AG04450 (cell line): ENCODE data around the gene CHCHD3. TPM values are rescaled to one million over a fixed set of nuclear protein-coding genes. Genes with fewer than 3 reads are reported as not detected.

Experiments used
- CTCF ChIA-PET: fragments of 300-600, 350-600 bp; formaldehyde crosslinking; extraction: SDS; loops from one replicate; lab custom pipeline; 2022; ENCODE audit warnings: antibody characterized with exemption, inconsistent platforms; lab: Charles Lee
- POLR2A ChIA-PET: fragments of 350-600 bp; formaldehyde crosslinking; extraction: SDS; loops from one replicate; lab custom pipeline; 2021; ENCODE audit warnings: antibody characterized with exemption, inconsistent platforms; lab: Yijun Ruan, JAX
- DNase-seq: peaks from one replicate; pipeline ENCODE4 v3.0.0-alpha.2; 2011; ENCODE audit warnings: low read depth, low spot score
- H3K27ac ChIP-seq: one replicate; pipeline ENCODE4 v1.5.1; 2012; ENCODE audit warnings: low read depth, low read length, control low read depth
- H3K27me3 ChIP-seq: one replicate; pipeline ENCODE4 v1.6.0; 2012; ENCODE audit warnings: low read length; ENCODE audit not compliant: control insufficient read depth, insufficient read depth
- H3K4me3 ChIP-seq: 2 replicates; pipeline ENCODE4 v1.5.1; 2011; ENCODE audit warnings: mild to moderate bottlenecking, low read depth, low read length, control low read depth
- H3K9me3 ChIP-seq: 2 replicates; pipeline ENCODE4 v1.5.1; 2012; ENCODE audit warnings: low read length; ENCODE audit not compliant: control insufficient read depth, insufficient read depth
- CTCF ChIP-seq: IDR thresholded peaks from 2 replicates; pipeline ENCODE4 v1.5.1; 2011; ENCODE audit warnings: low read depth, low read length, control low read depth, inconsistent platforms
- polyA plus RNA-seq: library from polyadenylated mRNA; depleted of rRNA; stranded (reverse); fragments of >200 nt; gene quantifications from 2 replicates; pipeline ENCODE4 v1.2.3, GENCODE V29; 2011

The CHCHD3 gene
- polyA plus RNA-seq, 1 experiment = 77.8 TPM

- ChIA-PET CTCF (interaction anchor here (1.3 kb wide), 1 partner anchor 358 kb away, joined by 3 read pairs; no protein-coding TSS in a partner anchor), POLR2A (no interaction called here)
- no peak for TF ChIP-seq CTCF
- no peaks in the 10 kb centered on the region for H3K27me3 ChIP-seq
- no peak for DNase-seq
- H3K9me3 ChIP-seq = no peaks in the 10 kb centered on the region
- no peak overlapping the region for H3K27ac ChIP-seq
- no peak overlapping the region for H3K4me3 ChIP-seq
These were observed 5.7 kb downstream of the CHCHD3 start for GRCh38 chr7:133076142-133076541.

GRCh38 chr7:133071506-133071905 is 10.4 kb downstream of the CHCHD3 start:
- no peak for DNase-seq
- no peak overlapping the region for H3K27ac ChIP-seq
- TF ChIP-seq CTCF = no peak
- CTCF ChIA-PET = no interaction called here
- no peaks in the 10 kb centered on the region for H3K9me3 ChIP-seq
- POLR2A ChIA-PET = no interaction called here
- H3K27me3 ChIP-seq = no peaks in the 10 kb centered on the region
- H3K4me3 ChIP-seq = no peak overlapping the region

GRCh38 chr7:133070562-133070961 is 11.3 kb downstream of the CHCHD3 start:
- Histone ChIP-seq H3K27ac (no peak overlapping the region), H3K27me3 (no peaks in the 10 kb centered on the region), H3K4me3 (no peak overlapping the region), H3K9me3 (no peaks in the 10 kb centered on the region)
- TF ChIP-seq CTCF = no peak
- POLR2A ChIA-PET = no interaction called here
- no peak for DNase-seq
- CTCF ChIA-PET = no interaction called here

GRCh38 chr7:133065301-133065700 is 16.6 kb downstream of the CHCHD3 start:
- no peak for TF ChIP-seq CTCF
- Histone ChIP-seq H3K4me3 (no peak overlapping the region), H3K27ac (no peak overlapping the region), H3K9me3 (no peaks in the 10 kb centered on the region), H3K27me3 (no peaks in the 10 kb centered on the region)
- CTCF ChIA-PET = no interaction called here
- no peak for DNase-seq
- POLR2A ChIA-PET = no interaction called here

GRCh38 chr7:133064082-133064820 is 17.6 kb downstream of the CHCHD3 start:
- POLR2A ChIA-PET = no interaction called here
- TF ChIP-seq CTCF = no peak
- Histone ChIP-seq H3K27me3 (no peaks in the 10 kb centered on the region), H3K9me3 (no peaks in the 10 kb centered on the region), H3K27ac (no peak overlapping the region), H3K4me3 (no peak overlapping the region)
- DNase-seq = no peak
- CTCF ChIA-PET = no interaction called here
